Astrocyte (in vitro differentiated cells and primary cell): ENCODE results near the gene ZNF444. TPM values are rescaled to one million over a fixed set of nuclear protein-coding genes. Genes with fewer than 3 reads are reported as not detected.
"Not testable (repeated sequence)": the region's sequence is repeated elsewhere in the genome, so short reads cannot be mapped to it uniquely, and the experiment has no call there.

Experiments used
- DNase-seq: peaks from one replicate; pipeline ENCODE4 v3.0.0-alpha.2; 2010; ENCODE audit warnings: low read depth
- FAIRE-seq: peaks from 2 replicates; lab custom pipeline; 2011; peaks lifted over from hg19 to GRCh38; lab: Jason Lieb, UNC
- H2AFZ ChIP-seq: 2 replicates; pipeline ENCODE4 v1.6.0; 2012; ENCODE audit warnings: low read depth, low read length, inconsistent platforms
- H3K27ac ChIP-seq: 2 replicates; pipeline ENCODE4 v1.5.1; 2011; ENCODE audit warnings: low read depth, low read length, inconsistent platforms
- H3K27me3 ChIP-seq: 2 replicates; pipeline ENCODE4 v1.6.0; 2011; ENCODE audit warnings: low read length, inconsistent platforms; ENCODE audit not compliant: insufficient read depth
- H3K36me3 ChIP-seq: 2 replicates; pipeline ENCODE4 v1.5.1; 2011; ENCODE audit warnings: low read length, inconsistent platforms; ENCODE audit not compliant: insufficient read depth
- H3K4me1 ChIP-seq: 2 replicates; pipeline ENCODE4 v1.5.1; 2011; ENCODE audit warnings: low read length, inconsistent platforms; ENCODE audit not compliant: insufficient read depth
- H3K4me2 ChIP-seq: 2 replicates; pipeline ENCODE4 v1.6.0; 2012; ENCODE audit warnings: low read length, inconsistent platforms
- H3K4me3 ChIP-seq: 2 replicates; pipeline ENCODE4 v1.5.1; 2011; ENCODE audit warnings: low read depth, mild to moderate bottlenecking, low read length, inconsistent platforms; ENCODE audit not compliant: insufficient read depth
- H3K79me2 ChIP-seq: 2 replicates; pipeline ENCODE4 v1.6.0; 2012; ENCODE audit warnings: mild to moderate bottlenecking, low read length, inconsistent platforms; ENCODE audit not compliant: insufficient read depth
- H3K9ac ChIP-seq: 2 replicates; pipeline ENCODE4 v1.6.0; 2012; ENCODE audit warnings: mild to moderate bottlenecking, low read length, inconsistent platforms
- H3K9me3 ChIP-seq: 2 replicates; pipeline ENCODE4 v1.5.1; 2012; ENCODE audit warnings: low read depth, mild to moderate bottlenecking, low read length, inconsistent platforms; ENCODE audit not compliant: insufficient read depth
- H4K20me1 ChIP-seq: 2 replicates; pipeline ENCODE4 v1.6.0; 2012; ENCODE audit warnings: low read length, inconsistent platforms; ENCODE audit not compliant: insufficient read depth
- H3K27ac Mint-ChIP-seq: one replicate; pipeline ENCODE4 v1.8.0; 2021; ENCODE audit warnings: mild to moderate bottlenecking, mixed read lengths; ENCODE audit not compliant: unreplicated experiment
- H3K27me3 Mint-ChIP-seq: one replicate; pipeline ENCODE4 v1.8.0; 2021; ENCODE audit warnings: low read depth, mixed read lengths; ENCODE audit not compliant: unreplicated experiment
- H3K36me3 Mint-ChIP-seq: one replicate; pipeline ENCODE4 v1.8.0; 2021; ENCODE audit warnings: low read depth, mixed read lengths; ENCODE audit not compliant: unreplicated experiment
- H3K4me1 Mint-ChIP-seq: one replicate; pipeline ENCODE4 v1.8.0; 2021; ENCODE audit warnings: low read depth, mixed read lengths; ENCODE audit not compliant: unreplicated experiment
- H3K4me3 Mint-ChIP-seq: one replicate; pipeline ENCODE4 v1.8.0; 2021; ENCODE audit warnings: mild to moderate bottlenecking, moderate library complexity, mixed read lengths; ENCODE audit not compliant: unreplicated experiment
- H3K9me3 Mint-ChIP-seq: one replicate; pipeline ENCODE4 v1.8.0; 2021; ENCODE audit warnings: mild to moderate bottlenecking, mixed read lengths; ENCODE audit not compliant: unreplicated experiment
- CTCF ChIP-seq: IDR thresholded peaks from 2 replicates; pipeline ENCODE4 v1.5.1; 2011; ENCODE audit warnings: low read depth, mild to moderate bottlenecking, inconsistent platforms, low read length, moderate library complexity; ENCODE audit not compliant: insufficient read depth
- EZH2 ChIP-seq: IDR thresholded peaks from 2 replicates; pipeline ENCODE4 v1.6.1; 2012; ENCODE audit warnings: mild to moderate bottlenecking, low read length, inconsistent platforms; ENCODE audit not compliant: insufficient read depth
- total RNA-seq: library from RNA; stranded (reverse); gene quantifications from 2 replicates; pipeline ENCODE4 v1.2.1, GENCODE V29; 2021

The ZNF444 gene
- total RNA-seq, 1 donor from 2014 or later = 34.7 TPM

- H3K4me1 ChIP-seq = no peaks in the 10 kb centered on the region
- no peaks in the 10 kb centered on the region for H3K79me2 ChIP-seq
- DNase-seq (no peak), FAIRE-seq (no peak)
- H3K9me3 ChIP-seq = no peaks in the 10 kb centered on the region
- TF ChIP-seq EZH2 (no peak), CTCF (no peak)
- no peak overlapping the region for H3K4me3 ChIP-seq
- no peak overlapping the region for H3K4me2 ChIP-seq
- Mint-ChIP-seq H3K4me3 (no peak overlapping the region), H3K4me1 (peaks cover 5% of the 10 kb centered on the region), H3K27ac (no peak overlapping the region), H3K27me3 (peaks cover 14% of the 10 kb centered on the region), H3K9me3 (no peaks in the 10 kb centered on the region), H3K36me3 (no peaks in the 10 kb centered on the region)
- H3K27ac ChIP-seq = no peak overlapping the region
- H3K27me3 ChIP-seq = no peaks in the 10 kb centered on the region
- H4K20me1 ChIP-seq = no peaks in the 10 kb centered on the region
- no peak overlapping the region for H3K9ac ChIP-seq
- no peaks in the 10 kb centered on the region for H3K36me3 ChIP-seq
- no peak overlapping the region for H2AFZ ChIP-seq
These were observed 33.5 kb downstream of the ZNF444 start for GRCh38 chr19:56174550-56174949.

GRCh38 chr19:56175861-56176307 lies 34.8 kb downstream of the ZNF444 start, which contains the start of gene GALP:
GALP (plus strand) TSS chr19:56176008; CDS start chr19:56177109, 1,101 bp downstream.
- H3K9me3 Mint-ChIP-seq, H3K9ac ChIP-seq, H3K4me1 Mint-ChIP-seq, H3K27ac ChIP-seq, DNase-seq, H3K4me2 ChIP-seq, H3K9me3 ChIP-seq, H3K4me1 ChIP-seq, H3K4me3 Mint-ChIP-seq, H3K27me3 ChIP-seq, H2AFZ ChIP-seq, H3K36me3 ChIP-seq, FAIRE-seq, H3K27ac Mint-ChIP-seq, H3K4me3 ChIP-seq, H4K20me1 ChIP-seq, H3K79me2 ChIP-seq, H3K36me3 Mint-ChIP-seq: not testable (repeated sequence)
- H3K27me3 Mint-ChIP-seq = peaks cover 21% of the 10 kb centered on the region

GRCh38 chr19:56176310-56176709 lies 35.2 kb downstream of the ZNF444 start:
- H2AFZ ChIP-seq, FAIRE-seq, H3K9me3 ChIP-seq, H3K27ac Mint-ChIP-seq, H4K20me1 ChIP-seq, H3K9ac ChIP-seq, H3K4me1 ChIP-seq, H3K36me3 Mint-ChIP-seq, H3K27ac ChIP-seq, H3K4me2 ChIP-seq, H3K9me3 Mint-ChIP-seq, H3K4me1 Mint-ChIP-seq, DNase-seq, H3K36me3 ChIP-seq, H3K4me3 Mint-ChIP-seq, H3K79me2 ChIP-seq, H3K4me3 ChIP-seq, H3K27me3 ChIP-seq: not testable (repeated sequence)
- H3K27me3 Mint-ChIP-seq = peaks cover 21% of the 10 kb centered on the region
